HG02884 (cell line): Measurements from ENCODE around the gene TBC1D21.

Experiments
- ATAC-seq: cut with Tn5 transposase; IDR thresholded peaks from one replicate; pipeline ENCODE4 v1.9.1; 2021; ENCODE audit warnings: mild to moderate bottlenecking, moderate library complexity; ENCODE audit not compliant: unreplicated experiment

The TBC1D21 gene

DNA sequence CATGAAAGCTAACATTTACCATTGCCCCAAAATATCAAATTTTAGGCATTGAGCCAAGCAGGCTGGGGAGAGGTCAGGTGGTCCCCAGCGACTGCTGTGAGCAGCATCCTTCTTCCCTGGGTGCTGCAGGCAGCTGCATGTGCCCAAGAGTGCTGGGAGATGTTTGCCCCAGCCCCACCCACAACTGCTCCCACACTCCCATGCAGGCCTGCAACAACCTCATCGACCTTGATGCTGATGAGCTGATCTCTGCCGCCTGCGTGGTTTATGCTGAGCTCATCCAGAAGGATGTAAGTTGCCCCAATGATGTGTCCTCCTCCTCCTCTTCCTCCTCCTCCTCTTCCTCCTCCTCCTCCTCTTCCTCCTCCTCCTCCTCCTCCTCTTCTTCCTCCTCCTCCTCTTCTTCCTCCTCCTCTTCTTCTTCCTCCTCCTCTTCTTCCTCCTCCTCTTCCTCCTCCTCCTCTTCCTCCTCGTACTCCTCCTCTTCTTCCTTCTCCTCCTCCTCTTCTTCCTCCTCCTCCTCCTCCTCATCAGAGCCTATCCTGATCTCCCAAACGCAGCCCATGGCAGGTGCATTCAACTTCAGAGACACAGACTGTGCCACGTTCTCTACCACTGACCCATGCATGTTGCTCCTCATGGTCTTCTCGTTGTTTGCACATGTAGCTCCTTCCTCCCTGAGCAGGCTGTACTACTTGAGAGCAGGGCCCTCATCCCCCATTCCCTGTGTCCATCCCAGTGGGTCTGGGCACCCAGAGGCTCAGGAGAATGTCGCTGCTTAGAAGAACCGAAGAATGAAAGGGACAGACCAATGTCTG lies 15.1 kb downstream of the TBC1D21 start:
- ATAC-seq, result no peak

DNA sequence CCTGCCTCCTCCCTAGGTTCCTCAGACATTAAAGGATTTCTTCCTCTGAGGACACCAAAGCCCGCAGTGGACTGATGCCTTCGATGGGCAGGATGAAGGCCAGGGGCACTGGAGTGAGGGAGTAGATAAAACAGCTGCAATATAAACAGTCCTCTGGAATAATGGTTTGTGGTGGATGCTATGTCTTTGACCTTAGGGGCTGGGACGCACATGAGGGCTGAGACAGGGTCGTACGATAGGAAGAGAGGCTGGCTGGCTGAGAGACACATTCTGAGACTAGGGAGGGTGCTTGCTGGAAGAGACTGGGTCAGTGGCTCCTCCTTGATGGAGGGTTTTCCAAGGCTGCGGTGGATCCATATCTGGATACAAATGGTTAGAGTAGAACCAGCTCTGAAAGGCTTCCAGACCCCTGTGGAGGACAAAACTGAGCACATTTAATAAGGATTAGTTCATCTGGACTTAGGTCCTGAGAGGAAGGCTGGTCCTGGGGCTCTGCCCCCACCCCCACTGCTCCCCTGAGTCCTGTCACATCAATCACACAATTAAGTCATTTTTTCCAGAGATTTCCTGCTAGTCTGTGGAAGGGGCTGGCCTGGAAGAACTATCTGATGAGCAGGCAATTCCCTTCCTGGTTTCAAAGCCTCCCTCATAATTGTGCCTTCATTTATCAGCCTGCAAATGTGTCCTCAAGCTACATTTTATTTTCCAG lies 15.8 kb downstream of the TBC1D21 start:
- ATAC-seq, result no peak

DNA sequence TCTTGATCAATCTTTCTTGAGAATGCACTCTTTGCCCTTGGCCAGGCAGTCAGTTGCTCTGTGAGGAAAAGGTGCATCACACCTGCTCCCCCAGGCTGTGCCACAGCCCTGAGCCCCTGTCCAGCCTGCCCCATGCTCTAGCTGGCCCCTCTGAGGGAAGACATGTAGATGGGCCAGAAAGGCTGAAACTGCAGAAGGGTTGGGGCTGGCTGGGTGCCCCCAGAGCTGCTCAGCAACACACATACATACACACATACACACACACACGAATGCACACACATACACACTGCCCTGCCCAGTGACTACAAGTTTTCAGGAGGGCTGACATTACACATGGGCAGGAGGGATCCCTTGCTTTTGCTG lies 16.4 kb downstream of the TBC1D21 start:
- no peak for ATAC-seq

DNA sequence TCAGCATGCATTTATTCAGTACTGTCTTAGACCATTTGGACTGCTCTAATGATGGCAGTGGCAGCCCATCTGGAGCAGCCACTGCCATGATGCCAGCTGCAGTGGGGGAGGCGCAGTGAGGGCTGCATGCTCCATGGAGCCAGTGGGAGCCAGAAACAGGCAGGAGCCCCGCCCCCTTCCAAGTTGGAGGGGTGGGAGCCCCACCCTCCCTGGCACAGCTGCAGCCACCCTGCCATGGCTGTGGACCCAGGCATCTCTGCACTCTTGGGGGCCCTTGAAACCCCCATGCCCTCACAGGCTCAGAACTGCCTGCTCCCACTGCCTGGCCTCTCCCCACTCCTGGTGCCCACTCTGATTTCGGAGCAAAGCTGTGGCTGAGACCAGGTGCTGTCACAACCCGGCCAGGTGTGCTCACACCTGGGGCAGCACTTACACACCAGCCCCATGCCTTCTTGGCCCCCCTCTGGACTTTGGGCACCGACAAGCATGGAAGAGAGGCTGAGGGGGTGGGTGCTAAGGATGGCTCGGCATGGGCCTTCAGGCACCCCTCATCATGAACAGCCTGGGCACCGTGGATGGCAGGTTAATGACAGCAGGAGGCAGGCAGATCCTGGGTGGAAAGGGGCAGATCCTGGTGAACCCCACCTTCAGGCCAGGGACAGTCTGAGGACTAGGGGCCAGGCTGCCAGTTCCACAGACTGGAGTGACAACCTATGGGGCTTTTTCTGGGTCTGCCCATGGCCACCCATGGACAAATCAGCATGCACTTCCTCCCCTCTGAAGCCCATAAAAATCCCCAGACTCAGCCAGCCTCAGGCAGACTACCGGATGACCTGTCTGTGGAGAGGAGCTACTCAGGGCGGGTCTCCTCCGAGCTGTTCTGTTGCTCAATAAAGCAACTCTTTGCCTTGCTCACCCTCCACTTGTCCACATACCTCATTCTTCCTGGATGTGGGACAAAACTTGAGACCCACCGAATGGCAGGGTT lies 18.3 kb downstream of the TBC1D21 start:
- ATAC-seq, result no peak

DNA sequence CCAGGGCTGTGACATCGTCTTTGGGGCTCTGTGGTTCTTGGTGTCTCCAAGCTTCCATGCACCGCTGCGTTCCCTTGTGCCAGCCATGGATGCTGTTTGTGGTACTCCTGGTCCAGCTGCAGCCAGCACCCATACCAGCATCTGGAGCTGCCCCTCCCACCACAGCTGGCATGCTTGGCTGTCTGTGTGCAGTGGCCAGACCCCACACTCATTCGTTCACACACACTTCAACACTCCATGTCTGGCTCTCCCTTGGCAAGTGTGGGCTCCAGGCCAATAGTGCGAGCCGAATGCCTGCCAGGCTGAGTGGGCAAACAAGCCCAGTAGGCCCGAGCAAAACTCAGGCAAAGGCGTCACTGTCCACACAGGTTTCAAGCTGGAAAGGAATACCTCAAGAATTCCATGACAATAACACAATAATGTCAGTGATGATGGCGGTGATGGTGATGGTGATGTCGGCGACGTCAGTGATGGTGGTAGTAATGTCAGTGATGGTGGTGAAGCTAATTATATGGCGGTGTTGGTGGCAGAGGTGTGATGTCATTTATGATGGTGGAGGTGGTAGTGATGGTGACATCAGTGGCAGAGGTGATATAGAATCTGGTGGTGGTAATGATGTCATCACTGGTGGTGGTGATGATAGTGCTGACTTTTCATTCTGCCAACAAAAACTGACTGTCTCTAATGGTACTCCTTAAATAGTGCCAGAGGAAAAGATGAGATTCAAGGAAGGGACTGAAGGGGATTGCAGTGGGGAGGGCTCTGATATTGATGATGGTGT lies 19.3 kb downstream of the TBC1D21 start:
- no peak for ATAC-seq

DNA sequence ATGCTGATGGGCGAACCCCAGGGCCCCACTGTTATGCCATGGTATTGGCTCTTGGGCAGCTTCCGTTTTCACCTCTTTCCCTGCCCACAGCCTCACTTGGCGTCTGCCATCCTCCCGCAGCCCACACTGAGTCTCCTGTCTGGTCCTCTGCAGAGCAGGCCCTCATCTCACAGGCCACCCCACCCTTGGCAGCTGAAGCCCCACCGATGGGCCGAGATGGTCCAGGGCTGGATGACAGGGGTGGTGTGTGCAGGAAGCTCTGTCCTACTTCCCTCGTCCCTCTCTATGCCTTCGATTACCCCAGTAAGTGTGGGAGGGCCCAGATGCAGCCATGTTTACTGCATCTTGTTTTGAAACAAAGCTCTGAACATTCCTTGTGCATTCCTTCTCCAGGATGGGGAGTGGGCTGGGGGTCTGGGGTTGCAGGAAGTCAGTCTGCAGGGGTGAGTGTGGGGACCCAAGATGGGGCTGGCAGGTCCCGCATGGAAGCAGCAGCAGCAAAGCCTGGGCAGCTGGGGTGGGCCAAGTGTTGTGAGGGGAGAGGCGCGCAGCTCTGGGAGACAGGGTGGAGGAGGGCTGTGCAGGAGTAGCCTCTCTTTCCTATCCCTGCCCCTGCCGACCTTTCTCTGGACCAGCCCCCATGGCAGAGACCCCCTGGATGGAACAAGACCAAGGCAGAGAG lies 20.9 kb downstream of the TBC1D21 start:
- ATAC-seq, result no peak

DNA sequence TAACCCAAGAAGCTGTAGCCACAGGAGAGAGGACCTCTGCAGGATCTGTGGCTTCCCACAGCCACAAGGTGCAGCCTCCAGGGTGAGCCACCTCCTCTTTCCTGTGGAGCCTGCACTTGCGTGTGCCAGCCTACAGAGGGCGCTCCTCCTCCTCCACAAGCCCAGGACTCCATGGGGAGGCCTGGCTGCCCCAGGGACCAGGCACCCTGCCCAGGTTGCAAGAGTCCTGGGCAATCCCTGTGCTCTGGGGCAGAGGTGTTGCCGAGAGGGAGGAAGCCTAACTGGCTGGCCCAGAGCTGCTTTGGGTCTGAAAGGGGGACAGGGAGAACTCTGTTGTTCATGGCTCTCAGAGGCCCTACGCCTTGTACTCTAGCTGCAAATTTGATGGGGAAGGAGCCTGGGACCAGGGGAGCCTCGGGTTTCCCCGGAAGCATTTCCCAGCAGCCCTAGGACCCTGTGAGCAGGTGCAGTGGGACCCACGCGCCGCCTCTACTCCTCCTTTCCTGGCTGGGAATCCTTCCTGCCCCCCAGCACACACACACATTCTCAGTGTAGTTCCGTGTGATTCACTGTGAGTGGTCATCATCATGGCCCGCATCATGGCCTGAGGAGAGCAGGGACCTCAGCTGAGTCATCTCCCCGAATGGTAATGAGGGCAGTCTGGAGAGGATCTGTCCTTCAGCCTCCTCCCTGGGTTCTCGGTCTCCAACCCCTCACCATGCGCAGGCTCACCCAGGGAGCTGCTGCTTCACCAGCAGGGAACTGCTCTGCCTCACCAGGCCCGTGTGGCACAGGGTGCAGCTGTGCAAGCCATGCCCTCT lies 24.3 kb downstream of the TBC1D21 start:
- no peak for ATAC-seq

DNA sequence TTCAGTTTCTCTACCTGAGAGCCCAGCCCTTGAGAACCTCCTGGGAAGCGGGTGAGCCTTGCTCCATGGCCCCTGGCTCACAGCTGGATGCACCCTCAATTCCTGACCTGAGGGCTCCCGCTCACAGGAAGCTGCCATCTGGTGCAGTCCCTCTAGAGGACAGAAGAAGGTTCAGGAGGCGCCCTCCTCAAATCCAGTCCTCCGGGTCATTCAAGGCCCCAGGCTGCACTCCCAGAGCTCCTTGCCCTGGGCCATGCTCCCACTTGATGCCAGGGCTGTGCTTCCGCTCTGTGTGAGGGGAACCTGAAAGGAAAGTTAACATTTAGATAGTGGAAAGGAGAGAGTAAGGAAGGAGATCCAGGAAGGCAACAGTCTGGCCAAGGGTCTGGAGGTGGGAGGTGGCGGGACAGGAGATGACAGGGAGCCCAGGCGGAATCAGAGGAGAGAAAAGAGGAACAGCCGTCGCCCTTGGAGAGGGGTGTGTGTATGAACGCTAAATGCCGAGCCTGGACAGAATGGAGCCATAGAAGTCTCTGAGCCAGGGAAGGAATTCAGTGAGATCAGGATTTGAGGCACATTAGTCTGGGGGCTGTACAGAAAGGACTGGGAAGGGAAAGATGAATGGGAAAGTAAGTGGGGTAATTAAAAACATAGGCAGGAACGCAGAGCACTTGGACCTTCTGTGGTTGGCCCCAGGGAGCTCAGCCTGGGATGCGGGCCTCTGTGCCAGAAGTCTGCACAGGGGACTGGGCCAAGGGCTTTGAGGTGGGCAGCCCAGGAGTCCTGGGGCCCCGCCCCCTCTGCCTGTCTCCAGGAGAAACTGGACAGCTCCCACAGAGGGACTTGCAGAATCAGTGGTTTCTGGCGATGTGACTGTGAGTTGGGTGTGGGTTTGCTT lies 26.1 kb downstream of the TBC1D21 start:
- no peak for ATAC-seq

DNA sequence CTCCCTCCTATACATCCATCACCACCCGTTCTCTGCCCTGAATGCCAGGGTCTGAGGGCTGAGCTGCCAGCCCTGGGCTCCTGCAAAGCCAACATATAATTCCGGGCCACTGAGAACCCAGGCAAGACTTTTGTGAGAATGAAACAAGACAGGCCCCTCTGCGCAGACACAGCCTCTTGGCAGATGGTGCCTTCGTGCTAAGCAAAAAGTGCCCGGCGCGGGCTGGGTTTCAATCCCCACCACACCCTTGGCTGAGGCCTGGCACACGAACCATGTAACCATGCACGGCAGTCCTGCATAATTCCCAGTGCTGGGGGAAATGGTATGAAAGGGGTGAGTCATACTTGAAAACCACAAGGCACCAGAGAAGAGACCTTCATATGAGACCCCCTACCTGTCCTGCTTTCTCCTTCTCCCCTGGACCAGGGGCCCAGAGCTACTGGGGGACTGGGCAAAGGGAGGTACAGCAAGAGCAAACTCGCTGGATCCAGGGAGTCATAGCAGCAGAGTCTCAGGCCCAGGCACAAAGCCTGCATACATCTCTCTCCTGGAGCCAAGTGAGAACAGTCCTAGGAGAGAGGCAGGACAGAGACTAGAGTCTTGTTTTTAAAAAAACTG lies 26.8 kb downstream of the TBC1D21 start:
- ATAC-seq, result no peak

DNA sequence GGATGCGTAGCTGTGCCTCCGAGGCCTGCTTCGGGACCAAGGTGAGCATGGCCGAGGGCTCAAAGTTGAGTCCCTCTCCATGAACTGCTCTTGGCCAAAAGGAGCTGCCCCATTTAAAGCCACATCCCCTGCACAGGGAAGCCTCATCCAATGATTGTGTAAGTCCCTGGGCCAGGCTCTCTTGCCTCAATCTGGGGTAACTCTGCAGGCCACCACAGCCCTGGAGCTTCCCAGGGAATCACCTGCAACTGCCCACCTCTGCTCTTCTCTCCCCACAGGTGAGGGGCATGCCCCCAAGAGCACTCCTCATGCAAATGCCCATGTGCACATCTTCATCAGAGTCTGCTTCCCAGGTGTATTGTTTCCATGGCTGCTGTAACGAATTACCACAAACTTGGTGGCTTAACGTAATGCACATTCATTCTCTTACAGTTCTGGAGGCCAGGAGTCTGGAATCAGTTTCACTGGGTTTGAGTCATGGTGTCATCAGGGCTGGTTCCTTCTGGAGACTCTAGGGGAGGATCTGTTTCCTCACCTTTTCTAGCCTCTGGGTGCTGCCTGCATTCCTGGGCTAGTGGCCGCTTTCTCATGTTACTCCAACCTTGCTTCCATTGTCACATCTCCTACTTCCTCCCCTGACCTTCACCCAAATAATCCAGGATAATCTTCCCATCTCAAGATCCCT lies 27.9 kb downstream of the TBC1D21 start:
- no peak for ATAC-seq

DNA sequence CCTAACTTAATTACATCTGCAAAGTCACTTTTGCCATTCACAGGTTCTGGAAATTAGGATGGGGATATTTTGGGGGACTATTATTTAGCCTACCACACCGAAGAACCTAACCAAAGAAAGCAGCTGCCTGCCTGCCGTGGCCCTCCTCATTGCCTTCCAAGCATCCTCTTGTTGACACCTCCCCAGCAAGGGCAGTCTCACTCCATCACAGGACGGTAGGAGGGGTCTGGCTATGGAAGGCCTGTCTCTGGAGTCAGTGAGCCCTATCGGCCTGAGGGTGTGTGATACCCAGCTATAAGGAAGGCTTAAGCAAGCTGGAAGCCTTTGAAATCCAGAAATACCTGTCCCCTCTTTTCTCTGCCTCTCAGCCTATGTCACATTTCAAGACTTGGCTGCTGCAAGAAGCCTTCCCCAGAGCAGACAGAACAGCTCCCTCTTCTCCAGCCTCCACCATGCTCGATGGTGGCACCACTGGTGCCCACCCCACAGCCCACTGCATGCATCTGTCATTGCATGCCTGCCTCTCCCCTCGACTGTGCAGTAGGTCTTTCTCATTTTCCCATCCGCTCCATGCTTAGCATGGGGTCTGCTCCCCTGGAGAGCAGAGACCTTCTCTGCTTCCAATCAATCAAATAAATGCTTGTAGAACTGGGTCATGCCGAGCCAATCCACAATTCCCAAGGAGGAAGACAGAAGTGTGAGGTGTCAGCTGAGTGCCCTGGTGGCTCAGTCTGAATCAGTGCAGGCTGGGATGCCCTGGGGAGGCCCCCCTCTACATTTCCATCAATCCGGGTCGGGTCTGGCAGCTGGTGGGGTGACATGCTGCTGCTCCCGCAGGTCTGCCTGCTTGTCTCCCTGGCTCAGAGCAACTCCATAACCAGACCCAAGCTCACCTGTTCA lies 29.0 kb downstream of the TBC1D21 start:
- no peak for ATAC-seq

DNA sequence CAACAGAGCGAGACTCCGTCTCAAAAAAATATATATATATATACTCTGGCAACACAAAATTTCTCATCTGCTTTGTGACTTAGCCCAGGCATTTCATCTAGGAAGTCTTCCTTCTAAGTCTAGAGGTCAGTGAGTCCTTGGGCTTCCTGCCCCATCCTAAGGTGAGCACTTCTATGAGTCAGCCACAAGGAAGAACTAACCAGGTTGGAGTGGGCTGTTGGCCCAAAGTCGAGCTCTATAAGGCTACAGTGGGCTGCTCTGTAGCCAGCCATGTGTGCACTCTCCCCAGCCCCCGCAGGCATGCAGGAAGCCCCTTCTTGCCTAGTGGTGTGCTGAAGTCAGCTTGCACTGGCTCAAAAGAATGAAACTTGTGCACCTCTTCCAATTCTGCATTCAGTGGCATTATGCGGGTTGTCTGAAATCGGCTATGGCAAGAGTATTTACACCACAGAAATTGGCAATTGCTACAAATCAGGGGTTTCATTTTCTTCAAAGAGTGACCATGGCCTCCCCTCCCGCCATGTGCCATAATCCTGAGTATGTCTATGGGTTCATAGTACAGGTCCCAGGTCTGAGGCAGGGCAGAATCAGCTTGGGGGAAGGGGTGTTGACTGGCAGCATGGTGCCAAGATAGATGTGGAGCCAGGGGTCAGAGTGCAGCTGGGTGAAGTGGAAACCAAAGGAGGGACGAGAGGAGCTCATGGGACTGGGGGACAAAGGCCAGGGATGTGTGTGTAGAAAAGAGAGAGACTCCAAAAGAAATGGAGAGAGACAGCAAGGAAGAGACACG lies 30.9 kb downstream of the TBC1D21 start:
- ATAC-seq, result no peak

DNA sequence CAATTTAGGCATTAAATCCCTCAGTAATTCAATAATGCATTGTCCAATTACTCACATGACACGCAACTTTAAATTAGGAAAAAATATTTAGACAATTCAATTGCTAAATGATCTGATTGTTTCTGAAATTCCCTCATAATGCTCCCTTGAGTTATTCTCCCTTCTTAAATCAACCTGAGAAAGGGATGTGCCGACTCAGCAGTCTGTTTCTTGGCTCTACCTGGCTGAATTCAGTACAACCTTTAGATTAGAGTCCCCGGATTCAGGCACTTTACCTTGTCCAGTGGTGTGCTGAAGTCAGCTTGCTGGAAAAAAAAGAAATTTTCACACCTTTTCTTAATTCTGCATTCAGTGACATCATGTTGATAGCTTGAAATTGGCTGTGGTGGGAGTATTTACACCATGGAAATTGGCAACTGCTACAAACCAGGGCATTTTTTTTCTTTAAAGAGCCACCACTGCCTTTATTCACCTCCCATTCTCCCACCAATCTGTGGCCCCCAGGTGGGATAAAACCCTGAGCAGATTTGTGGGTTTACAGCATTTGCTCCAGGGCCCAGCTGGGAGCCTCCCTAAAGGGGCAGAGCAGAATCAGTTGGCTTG lies 32.0 kb downstream of the TBC1D21 start:
- ATAC-seq, result no peak

DNA sequence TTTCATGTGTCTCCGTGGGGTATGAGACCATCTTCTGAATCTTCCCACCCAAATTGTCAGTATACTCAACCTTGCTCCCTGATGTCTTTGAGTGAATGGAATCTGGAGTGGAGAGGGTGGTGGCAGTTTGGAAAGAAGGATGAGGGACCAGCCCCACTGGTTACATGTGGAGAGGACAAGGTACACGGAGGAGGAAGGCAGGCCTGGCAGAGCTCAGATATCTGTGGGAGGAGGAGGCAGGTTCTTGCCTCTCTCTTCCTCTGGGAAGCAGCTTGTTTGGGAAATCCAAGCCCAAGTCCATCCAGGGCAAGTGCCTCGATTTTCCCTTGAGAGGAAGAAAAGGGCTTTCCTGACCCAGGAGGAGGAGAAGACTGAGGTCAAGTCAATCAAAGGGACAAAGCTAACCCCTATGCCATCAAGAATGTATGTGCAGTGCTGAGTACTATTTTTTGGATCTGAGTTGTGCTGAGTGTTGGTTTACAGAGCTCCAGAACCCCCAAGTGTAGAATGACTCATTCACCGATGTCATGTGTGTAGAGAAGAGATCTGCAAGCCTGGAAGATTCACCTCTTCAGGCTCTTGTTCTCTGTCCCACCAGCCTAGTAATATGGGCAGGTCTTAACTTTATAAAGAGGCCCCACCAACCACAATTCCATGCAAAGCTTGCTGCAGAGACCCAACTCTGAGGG lies 33.1 kb downstream of the TBC1D21 start:
- no peak for ATAC-seq
